ENCODE measurements around the gene VMO1.

Gene VMO1

DNA sequence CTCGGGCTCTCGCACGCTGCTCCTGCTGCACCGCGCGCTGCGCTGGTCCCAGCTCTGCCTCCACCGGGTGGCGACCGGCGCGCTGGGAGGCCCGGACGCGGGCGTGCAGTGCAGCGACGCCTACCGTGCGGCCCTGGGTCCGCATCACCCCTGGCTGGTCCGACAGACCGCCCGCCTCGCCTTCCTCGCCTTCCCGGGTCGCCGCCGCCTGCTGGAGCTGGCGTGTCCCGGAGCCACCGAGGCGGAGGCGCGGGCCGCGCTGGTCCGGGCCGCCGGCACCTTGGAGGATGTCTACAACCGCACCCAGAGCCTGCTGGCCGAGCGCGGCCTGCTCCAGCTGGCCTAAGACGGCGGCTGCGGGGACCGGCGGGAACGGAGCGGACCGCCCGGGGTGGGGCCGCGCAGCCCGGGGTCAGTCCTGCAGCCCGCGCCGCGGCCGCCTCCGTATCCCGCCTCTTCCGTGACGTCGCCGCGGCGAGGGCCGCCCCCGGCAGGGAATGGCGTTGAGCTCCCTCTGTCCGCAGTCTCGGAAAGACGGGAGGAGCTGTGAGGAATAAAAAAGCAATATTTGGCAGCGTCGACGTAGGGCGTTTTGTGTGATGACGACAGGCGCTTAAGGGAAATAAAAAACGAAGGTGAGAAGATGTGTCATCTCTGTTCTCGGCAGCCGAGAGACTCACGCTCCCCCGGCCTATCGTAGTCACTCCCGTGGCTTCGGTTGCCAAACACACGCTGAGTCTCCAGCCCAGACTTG, 4.0 kb upstream of the VMO1 start:
- Histone ChIP-seq H3K4me1 (ENCODE audit: control insufficient read depth, insufficient read depth, low read depth, low read length) (peaks cover 15% of the 10 kb centered on the region), H3K4me3 (ENCODE audit: insufficient read depth in 1 of 2, low read depth in 1 of 2, low read length in 2 of 2) (peak overlapping the region; percentile 82 to 86), H3K27ac (ENCODE audit: low read length, poor library complexity, severe bottlenecking) (peak overlapping the region; percentile 20), H2BK15ac (ENCODE audit: low read depth, poor library complexity, severe bottlenecking) (peak overlapping the region; percentile 97), H2BK5ac (ENCODE audit: low read depth, low read length, poor library complexity, severe bottlenecking) (no peak overlapping the region), H3K27me3 (ENCODE audit: control insufficient read depth in 1 of 2, insufficient read depth in 1 of 2, low read length in 2 of 2) (peaks cover 0 to 7% of the 10 kb centered on the region in 2 experiments), H3K23ac (ENCODE audit: low read length in 2 of 2) (peak overlapping the region in 1 of 2 experiments; percentile 98), H2AK5ac (ENCODE audit: low read length, severe bottlenecking) (no peak overlapping the region), H3K18ac (ENCODE audit: low read depth in 1 of 2, low read length in 2 of 2) (peak overlapping the region; percentile 96 to 98), H2AFZ (ENCODE audit: low read depth, low read length) (peak overlapping the region; percentile 95), H4K91ac (ENCODE audit: low read length) (peak overlapping the region; percentile 91), H3K36me3 (ENCODE audit: control insufficient read depth in 1 of 2, insufficient read depth in 2 of 2, low read depth in 1 of 2, low read length in 2 of 2) (no peaks in the 10 kb centered on the region), H3K9me3 (ENCODE audit: control insufficient read depth, low read length) (no peaks in the 10 kb centered on the region), H2BK120ac (ENCODE audit: low read depth, low read length) (peak overlapping the region; percentile 68), H3K79me1 (replicated peaks; ENCODE audit: low read length, poor library complexity, severe bottlenecking) (peaks cover 7% of the 10 kb centered on the region), H3K14ac (ENCODE audit: low read length in 2 of 2) (peak overlapping the region in 1 of 2 experiments; percentile 66), H4K8ac (ENCODE audit: low read length) (peak overlapping the region; percentile 94), H3K9ac (ENCODE audit: low read length) (peak overlapping the region; percentile 86), H3K4ac (ENCODE audit: low read depth in 1 of 2, low read length in 2 of 2) (peak overlapping the region; percentile 61 to 78), H2BK12ac (ENCODE audit: low read length in 2 of 2) (peak overlapping the region in 1 of 2 experiments; percentile 77), H3K4me2 (ENCODE audit: low read length, poor library complexity, severe bottlenecking) (peak overlapping the region; percentile 100)
- 0% methylated on average over 68 of the region's 91 CpGs for WGBS
- DNase-seq, result peak; percentile 96

DNA sequence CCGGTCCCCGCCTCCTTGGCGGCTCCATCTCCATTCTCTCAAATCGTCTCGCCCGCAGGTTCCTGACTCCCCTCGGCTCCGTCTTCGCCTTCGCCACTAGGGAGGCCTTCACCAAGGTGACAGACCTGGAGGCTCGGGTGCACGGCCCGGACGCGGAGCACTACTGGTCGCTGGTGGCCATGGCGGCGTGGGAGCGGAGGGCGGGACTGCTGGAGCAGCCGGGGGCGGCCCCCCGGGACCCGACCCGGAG, 3.5 kb upstream of the VMO1 start:
- H3K9ac ChIP-seq (ENCODE audit: low read length), result peak overlapping the region; percentile 86
- peaks cover 15% of the 10 kb centered on the region for H3K4me1 ChIP-seq (ENCODE audit: control insufficient read depth, insufficient read depth, low read depth, low read length)
- no peaks in the 10 kb centered on the region for H3K9me3 ChIP-seq (ENCODE audit: control insufficient read depth, low read length)
- no peak overlapping the region for H3K27ac ChIP-seq (ENCODE audit: low read length, poor library complexity, severe bottlenecking)
- no peak overlapping the region for H2BK5ac ChIP-seq (ENCODE audit: low read depth, low read length, poor library complexity, severe bottlenecking)
- no peak overlapping the region for H2BK120ac ChIP-seq (ENCODE audit: low read depth, low read length)
- H3K4ac ChIP-seq (ENCODE audit: low read depth in 1 of 2, low read length in 2 of 2), result peak overlapping the region; percentile 59 to 61
- 0% methylated on average over 14 of the region's 25 CpGs for WGBS
- H3K14ac ChIP-seq (ENCODE audit: low read length in 2 of 2), result peak overlapping the region in 1 of 2 experiments; percentile 48
- peak overlapping the region; percentile 67 for H4K8ac ChIP-seq (ENCODE audit: low read length)
- no peak overlapping the region for H4K91ac ChIP-seq (ENCODE audit: low read length)
- H3K23ac ChIP-seq (ENCODE audit: low read length in 2 of 2), result peak overlapping the region in 1 of 2 experiments; percentile 98
- H2AFZ ChIP-seq (ENCODE audit: low read depth, low read length), result peak overlapping the region; percentile 95
- H3K36me3 ChIP-seq (ENCODE audit: control insufficient read depth in 1 of 2, insufficient read depth in 2 of 2, low read depth in 1 of 2, low read length in 2 of 2), result no peaks in the 10 kb centered on the region
- peaks cover 7% of the 10 kb centered on the region for H3K79me1 ChIP-seq (replicated peaks; ENCODE audit: low read length, poor library complexity, severe bottlenecking)
- peak overlapping the region; percentile 81 to 98 for H3K18ac ChIP-seq (ENCODE audit: low read depth in 1 of 2, low read length in 2 of 2)
- H3K27me3 ChIP-seq (ENCODE audit: control insufficient read depth in 1 of 2, insufficient read depth in 1 of 2, low read length in 2 of 2), result peaks cover 0 to 10% of the 10 kb centered on the region in 2 experiments
- H2AK5ac ChIP-seq (ENCODE audit: low read length, severe bottlenecking), result no peak overlapping the region
- peak overlapping the region; percentile 100 for H3K4me2 ChIP-seq (ENCODE audit: low read length, poor library complexity, severe bottlenecking)
- DNase-seq, result no peak
- H3K4me3 ChIP-seq (ENCODE audit: insufficient read depth in 1 of 2, low read depth in 1 of 2, low read length in 2 of 2), result peak overlapping the region; percentile 82 to 86
- no peak overlapping the region for H2BK15ac ChIP-seq (ENCODE audit: low read depth, poor library complexity, severe bottlenecking)
- H2BK12ac ChIP-seq (ENCODE audit: low read length in 2 of 2), result peak overlapping the region in 1 of 2 experiments; percentile 71

GRCh38 chr17:4788807-4789700, 2.9 kb upstream of the VMO1 start, which contains the start of gene GLTPD2:
Gene GLTPD2, plus strand, starts transcription at chr17:4788964. Its CDS starts 48 bp downstream, at chr17:4789012.
- Histone ChIP-seq H4K8ac (ENCODE audit: low read length) (peak within 1 kb of the TSS; percentile 67), H3K36me3 (ENCODE audit: control insufficient read depth in 1 of 2, insufficient read depth in 2 of 2, low read depth in 1 of 2, low read length in 2 of 2) (no peaks in the 10 kb centered on the region), H3K23ac (ENCODE audit: low read length in 2 of 2) (peak within 1 kb of the TSS in 1 of 2 experiments; percentile 98), H3K4me1 (ENCODE audit: control insufficient read depth, insufficient read depth, low read depth, low read length) (peaks cover 15% of the 10 kb centered on the region), H4K91ac (ENCODE audit: low read length) (no peak within 1 kb of the TSS), H3K4ac (ENCODE audit: low read depth in 1 of 2, low read length in 2 of 2) (peak within 1 kb of the TSS; percentile 59 to 61), H3K79me1 (replicated peaks; ENCODE audit: low read length, poor library complexity, severe bottlenecking) (peaks cover 7% of the 10 kb centered on the region), H3K27ac (ENCODE audit: low read length, poor library complexity, severe bottlenecking) (no peak within 1 kb of the TSS), H2AFZ (ENCODE audit: low read depth, low read length) (peak within 1 kb of the TSS; percentile 95), H3K9ac (ENCODE audit: low read length) (peak within 1 kb of the TSS; percentile 86), H3K4me3 (ENCODE audit: insufficient read depth in 1 of 2, low read depth in 1 of 2, low read length in 2 of 2) (peak within 1 kb of the TSS; percentile 82 to 86), H3K18ac (ENCODE audit: low read depth in 1 of 2, low read length in 2 of 2) (peak within 1 kb of the TSS; percentile 81 to 98), H2BK5ac (ENCODE audit: low read depth, low read length, poor library complexity, severe bottlenecking) (no peak within 1 kb of the TSS), H3K9me3 (ENCODE audit: control insufficient read depth, low read length) (no peaks in the 10 kb centered on the region), H2BK12ac (ENCODE audit: low read length in 2 of 2) (peak within 1 kb of the TSS in 1 of 2 experiments; percentile 71), H3K4me2 (ENCODE audit: low read length, poor library complexity, severe bottlenecking) (peak within 1 kb of the TSS; percentile 100), H3K14ac (ENCODE audit: low read length in 2 of 2) (peak within 1 kb of the TSS in 1 of 2 experiments; percentile 71), H2BK120ac (ENCODE audit: low read depth, low read length) (peak within 1 kb of the TSS; percentile 11), H2AK5ac (ENCODE audit: low read length, severe bottlenecking) (no peak within 1 kb of the TSS), H3K27me3 (ENCODE audit: control insufficient read depth in 1 of 2, insufficient read depth in 1 of 2, low read length in 2 of 2) (peaks cover 2 to 15% of the 10 kb centered on the region in 2 experiments), H2BK15ac (ENCODE audit: low read depth, poor library complexity, severe bottlenecking) (no peak within 1 kb of the TSS)
- peak; percentile 33 for DNase-seq
- WGBS, result 7% methylated on average over 54 of the region's 62 CpGs

Measured in mesenchymal stem cell (in vitro differentiated cells and primary cell).